H9 (cell line): ENCODE data around the gene SDK1. TPM values are rescaled to one million over a fixed set of nuclear protein-coding genes. Genes with fewer than 3 reads are reported as not detected.

Experiments used
- DNase-seq: peaks from one replicate; pipeline ENCODE4 v3.0.0-alpha.2; 2017
- H2AFZ ChIP-seq: one replicate; pipeline ENCODE4 v1.6.1; 2013; ENCODE audit warnings: mild to moderate bottlenecking, low read length, control low read depth, moderate library complexity
- H2AK5ac ChIP-seq: 2 replicates; pipeline ENCODE4 v1.6.1; 2013; ENCODE audit warnings: low read length, control low read depth, mixed read lengths; ENCODE audit not compliant: insufficient read length
- H2BK120ac ChIP-seq: one replicate; pipeline ENCODE4 v1.6.1; 2013; ENCODE audit warnings: low read depth, mild to moderate bottlenecking, low read length, control low read depth, inconsistent platforms; ENCODE audit not compliant: poor library complexity, severe bottlenecking
- H2BK12ac ChIP-seq: 2 replicates; pipeline ENCODE4 v1.6.1; 2013; ENCODE audit warnings: low read length, control low read depth, mixed read lengths, low read depth; ENCODE audit not compliant: insufficient read length
- H2BK15ac ChIP-seq: 2 replicates; pipeline ENCODE4 v1.6.1; 2013; ENCODE audit warnings: low read depth, low read length, control low read depth
- H2BK20ac ChIP-seq: one replicate; pipeline ENCODE4 v1.6.1; 2013; ENCODE audit warnings: low read depth, mild to moderate bottlenecking, low read length, control low read depth, inconsistent platforms; ENCODE audit not compliant: poor library complexity, severe bottlenecking
- H2BK5ac ChIP-seq: 2 replicates; pipeline ENCODE4 v1.6.1; 2013; ENCODE audit warnings: low read length, control low read depth, mixed read lengths; ENCODE audit not compliant: insufficient read length
- H3K14ac ChIP-seq: 2 replicates; pipeline ENCODE4 v1.6.1; 2013; ENCODE audit warnings: low read length, control low read depth; ENCODE audit not compliant: insufficient read depth
- H3K18ac ChIP-seq: 2 replicates; pipeline ENCODE4 v1.6.1; 2013; ENCODE audit warnings: low read depth, mild to moderate bottlenecking, mixed read lengths, low read length, control low read depth; ENCODE audit not compliant: insufficient read length
- H3K23ac ChIP-seq: 2 replicates; pipeline ENCODE4 v1.6.1; 2013; ENCODE audit warnings: low read length, control low read depth, mixed read lengths, low read depth; ENCODE audit not compliant: insufficient read length
- H3K23me2 ChIP-seq: 2 replicates; pipeline ENCODE4 v1.6.1; 2013; ENCODE audit warnings: low read depth, mild to moderate bottlenecking, mixed read lengths, low read length, control low read depth; ENCODE audit not compliant: insufficient read length, poor library complexity, severe bottlenecking
- H3K27ac ChIP-seq: 2 replicates; pipeline ENCODE4 v1.5.1; 2013; ENCODE audit warnings: low read length, control low read depth, mixed read lengths, low read depth; ENCODE audit not compliant: insufficient read length
- H3K27me3 ChIP-seq: 2 replicates; pipeline ENCODE4 v1.6.1; 2013; ENCODE audit warnings: low read length, control low read depth, inconsistent platforms; ENCODE audit not compliant: insufficient read depth
- H3K4ac ChIP-seq: 2 replicates; pipeline ENCODE4 v1.6.1; 2013; ENCODE audit warnings: low read depth, mild to moderate bottlenecking, control low read depth, inconsistent platforms, low read length, moderate library complexity
- H3K4me1 ChIP-seq: 2 replicates; pipeline ENCODE4 v1.6.1; 2013; ENCODE audit warnings: low read length, control low read depth, inconsistent platforms; ENCODE audit not compliant: insufficient read depth
- H3K4me2 ChIP-seq: 2 replicates; pipeline ENCODE4 v1.6.1; 2013; ENCODE audit warnings: low read length, control low read depth, mixed read lengths; ENCODE audit not compliant: insufficient read length, insufficient read depth
- H3K56ac ChIP-seq: 2 replicates; pipeline ENCODE4 v1.6.1; 2013; ENCODE audit warnings: low read depth, mild to moderate bottlenecking, mixed read lengths, low read length, control low read depth; ENCODE audit not compliant: insufficient read length
- H3K79me1 ChIP-seq: 2 replicates; pipeline ENCODE4 v1.6.1; 2013; ENCODE audit warnings: low read depth, mild to moderate bottlenecking, moderate library complexity, low read length, control low read depth, inconsistent platforms; ENCODE audit not compliant: insufficient read depth, poor library complexity, severe bottlenecking
- H3K79me2 ChIP-seq: 2 replicates; pipeline ENCODE4 v1.6.1; 2013; ENCODE audit warnings: low read length, control low read depth, inconsistent platforms; ENCODE audit not compliant: insufficient read depth
- H3K9ac ChIP-seq: 2 replicates; pipeline ENCODE4 v1.6.1; 2013; ENCODE audit warnings: low read length, control low read depth, mixed read lengths; ENCODE audit not compliant: insufficient read length; ENCODE audit errors: extremely low read depth
- H3K9me3 ChIP-seq: one replicate; pipeline ENCODE4 v1.6.1; 2013; ENCODE audit warnings: low read depth, low read length, inconsistent platforms; ENCODE audit not compliant: control insufficient read depth
- H3T11ph ChIP-seq: one replicate; pipeline ENCODE4 v1.6.1; 2013; ENCODE audit warnings: mild to moderate bottlenecking, low read length, control low read depth, inconsistent platforms
- H4K20me1 ChIP-seq: one replicate; pipeline ENCODE4 v1.6.1; 2013; ENCODE audit not compliant: control insufficient read depth, insufficient read length, insufficient read depth
- H4K5ac ChIP-seq: 2 replicates; pipeline ENCODE4 v1.6.1; 2013; ENCODE audit warnings: low read depth, mild to moderate bottlenecking, mixed read lengths, low read length, control low read depth; ENCODE audit not compliant: insufficient read length
- H4K8ac ChIP-seq: replicated peaks from 2 replicates; pipeline ENCODE4 v1.6.1; 2013; ENCODE audit warnings: low read length, control low read depth, mixed read lengths, low read depth; ENCODE audit not compliant: insufficient read length
- H4K91ac ChIP-seq: 2 replicates; pipeline ENCODE4 v1.6.1; 2013; ENCODE audit warnings: low read depth, mild to moderate bottlenecking, moderate library complexity, mixed read lengths, low read length, control low read depth; ENCODE audit not compliant: insufficient read length
- H3K27ac Mint-ChIP-seq, 3 experiments: 2 replicates in 2 of 3; 3 replicates in 1 of 3; pipeline ENCODE4 v1.8.0; 2020 to 2021; ENCODE audit warnings: mixed read lengths in 3 of 3, mild to moderate bottlenecking in 1 of 3, moderate library complexity in 1 of 3
- H3K27me3 Mint-ChIP-seq: 2 replicates; pipeline ENCODE4 v1.8.0; 2021; ENCODE audit warnings: low read depth, mild to moderate bottlenecking, moderate library complexity, mixed read lengths
- H3K36me3 Mint-ChIP-seq, 3 experiments: 2 replicates in 2 of 3; 3 replicates in 1 of 3; pipeline ENCODE4 v1.8.0; 2020 to 2021; ENCODE audit warnings: low read depth in 3 of 3, mixed read lengths in 3 of 3; ENCODE audit not compliant: insufficient read depth in 1 of 3
- H3K4me1 Mint-ChIP-seq, 2 experiments: 2 replicates each; pipeline ENCODE4 v1.8.0; 2020; ENCODE audit warnings: mixed read lengths in 2 of 2
- H3K4me3 Mint-ChIP-seq, 2 experiments: 2 replicates in 1 of 2; 3 replicates in 1 of 2; pipeline ENCODE4 v1.8.0; 2020 to 2021; ENCODE audit warnings: mild to moderate bottlenecking in 2 of 2, mixed read lengths in 2 of 2, moderate library complexity in 1 of 2
- H3K9me3 Mint-ChIP-seq, 2 experiments: 2 replicates in 1 of 2; 3 replicates in 1 of 2; pipeline ENCODE4 v1.8.0; 2020; ENCODE audit warnings: mild to moderate bottlenecking in 2 of 2, mixed read lengths in 2 of 2, moderate library complexity in 1 of 2
- WGBS: extraction: QIAGEN DNeasy Blood & Tissue Kit; methylation state at CpG from one replicate; pipeline ENCODE4 v1.1.7; 2013; ENCODE audit warnings: missing lambda C conversion rate, low lambda C conversion rate, mixed read lengths; ENCODE audit not compliant: insufficient read length; ENCODE audit errors: extremely low coverage; 5-methylcytosine and 5-hydroxymethylcytosine counted together
- total RNA-seq: library from RNA; stranded (reverse); gene quantifications from 2 replicates; pipeline ENCODE4 v1.2.1, GENCODE V29; 2021
- TF ChIP-seq, protein P1 (sequence below): fragments of 200-600 bp; sonication (generic); conservative IDR thresholded peaks from 3 replicates; pipeline ENCODE4 v1.8.0; 2021; ENCODE audit warnings: antibody characterized with exemption, mild to moderate bottlenecking

SDK1 gene
- total RNA-seq, 1 experiment from 2014 or later: 8.7 TPM

DNA sequence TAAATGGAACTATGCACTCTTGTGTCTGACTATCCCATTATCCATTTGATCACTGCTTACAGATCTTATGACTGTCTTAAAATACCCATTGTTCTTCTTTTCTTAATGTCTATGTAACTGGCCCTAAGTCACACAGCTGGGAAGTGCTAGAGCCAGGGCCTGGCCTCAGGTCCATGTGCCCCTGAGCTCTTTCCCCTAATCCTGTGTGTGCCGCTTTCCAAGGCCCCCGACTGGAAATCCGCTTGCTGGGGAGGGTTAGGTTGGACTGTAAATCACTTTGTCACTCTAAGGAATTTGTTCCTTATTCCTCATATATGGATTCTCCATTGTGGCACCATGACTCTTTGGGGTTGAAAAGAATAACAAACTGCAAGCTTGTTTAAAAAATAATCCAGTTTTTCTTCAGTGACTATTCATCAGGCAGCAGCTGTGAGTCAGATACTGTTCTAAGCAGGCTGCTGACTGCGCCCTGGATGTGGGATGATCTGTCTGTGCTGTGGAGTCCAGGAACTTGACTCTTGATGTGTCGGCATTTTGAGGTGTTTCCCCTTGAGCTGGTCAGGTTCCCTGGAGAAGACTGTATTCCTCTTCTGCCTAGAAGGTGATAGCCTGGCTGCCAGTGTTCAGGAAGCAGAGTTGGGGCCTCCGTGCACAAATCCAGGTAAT, 236.3 kb downstream of the SDK1 start:
- no peak overlapping the region for H2AK5ac ChIP-seq
- Mint-ChIP-seq H3K9me3 (no peaks in the 10 kb centered on the region), H3K27ac (peak overlapping the region in 1 of 3 experiments; percentile 32; a peak in 2 of 7 replicates), H3K36me3 (no peaks in the 10 kb centered on the region), H3K27me3 (no peaks in the 10 kb centered on the region), H3K4me1 (no peaks in the 10 kb centered on the region), H3K4me3 (no peak overlapping the region)
- TF ChIP-seq, protein P1, sequence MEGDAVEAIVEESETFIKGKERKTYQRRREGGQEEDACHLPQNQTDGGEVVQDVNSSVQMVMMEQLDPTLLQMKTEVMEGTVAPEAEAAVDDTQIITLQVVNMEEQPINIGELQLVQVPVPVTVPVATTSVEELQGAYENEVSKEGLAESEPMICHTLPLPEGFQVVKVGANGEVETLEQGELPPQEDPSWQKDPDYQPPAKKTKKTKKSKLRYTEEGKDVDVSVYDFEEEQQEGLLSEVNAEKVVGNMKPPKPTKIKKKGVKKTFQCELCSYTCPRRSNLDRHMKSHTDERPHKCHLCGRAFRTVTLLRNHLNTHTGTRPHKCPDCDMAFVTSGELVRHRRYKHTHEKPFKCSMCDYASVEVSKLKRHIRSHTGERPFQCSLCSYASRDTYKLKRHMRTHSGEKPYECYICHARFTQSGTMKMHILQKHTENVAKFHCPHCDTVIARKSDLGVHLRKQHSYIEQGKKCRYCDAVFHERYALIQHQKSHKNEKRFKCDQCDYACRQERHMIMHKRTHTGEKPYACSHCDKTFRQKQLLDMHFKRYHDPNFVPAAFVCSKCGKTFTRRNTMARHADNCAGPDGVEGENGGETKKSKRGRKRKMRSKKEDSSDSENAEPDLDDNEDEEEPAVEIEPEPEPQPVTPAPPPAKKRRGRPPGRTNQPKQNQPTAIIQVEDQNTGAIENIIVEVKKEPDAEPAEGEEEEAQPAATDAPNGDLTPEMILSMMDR: no peak
- H3K9me3 ChIP-seq: no peaks in the 10 kb centered on the region
- no peaks in the 10 kb centered on the region for H3K4me1 ChIP-seq
- no peak overlapping the region for H3K56ac ChIP-seq
- no peaks in the 10 kb centered on the region for H3K23me2 ChIP-seq
- no peak overlapping the region for H3K14ac ChIP-seq
- H4K5ac ChIP-seq: no peak overlapping the region
- no peak overlapping the region for H2AFZ ChIP-seq
- no peak overlapping the region for H4K91ac ChIP-seq
- no peak overlapping the region for H2BK15ac ChIP-seq
- no peak for DNase-seq
- H3K4me2 ChIP-seq: no peak overlapping the region
- no peaks in the 10 kb centered on the region for H3K79me1 ChIP-seq
- H2BK5ac ChIP-seq: no peak overlapping the region
- H4K20me1 ChIP-seq: no peaks in the 10 kb centered on the region
- no peak overlapping the region for H3K27ac ChIP-seq
- H4K8ac ChIP-seq: no peak overlapping the region
- H2BK120ac ChIP-seq: no peak overlapping the region
- no peak overlapping the region for H3T11ph ChIP-seq
- no peak overlapping the region for H3K23ac ChIP-seq
- H3K79me2 ChIP-seq: no peaks in the 10 kb centered on the region
- no peak overlapping the region for H2BK12ac ChIP-seq
- no peaks in the 10 kb centered on the region for H3K27me3 ChIP-seq
- no CpG with 5 or more reads among the region's 6 CpGs for WGBS
- H3K9ac ChIP-seq: no peak overlapping the region
- no peak overlapping the region for H3K4ac ChIP-seq
- no peak overlapping the region for H2BK20ac ChIP-seq
- no peak overlapping the region for H3K18ac ChIP-seq
